Heart left ventricle (tissue), 16 donors: Measurements from ENCODE around the gene LRG1. TPM values are rescaled to one million over a fixed set of nuclear protein-coding genes. Genes with fewer than 3 reads are reported as not detected.

Experiments used
- ATAC-seq, 4 donors: fragments of 200-7000 bp; cut with Tn5 transposase; one replicate each; pipeline ENCODE4 v1.9.1; 2020 to 2022; ENCODE audit warnings: moderate library complexity in 4 of 4, mild to moderate bottlenecking in 3 of 4, moderate number of reproducible peaks in 1 of 4
- DNase-seq, 5 donors: peaks; one replicate each; pipeline ENCODE4 v3.0.0-alpha.2; 2020
- H3K27ac ChIP-seq, 12 donors: fragments of 200-600 bp; sonication (generic) in 4 of 12; one replicate each; pipeline versions ENCODE4 v1.5.0 to v1.8.0; 2016 to 2022; ENCODE audit warnings: mild to moderate bottlenecking in 2 of 12
- H3K27me3 ChIP-seq, 9 donors: fragments of 200-600 bp; sonication (generic) in 2 of 9; one replicate each; pipeline versions ENCODE4 v1.5.1 to v1.8.0; 2016 to 2022; ENCODE audit warnings: mild to moderate bottlenecking in 3 of 9
- H3K36me3 ChIP-seq, 9 donors: fragments of 200-600 bp; sonication (generic) in 2 of 9; one replicate each; pipeline versions ENCODE4 v1.5.0 to v1.8.0; 2018 to 2022; ENCODE audit warnings: mild to moderate bottlenecking in 2 of 9
- H3K4me1 ChIP-seq, 12 donors: fragments of 200-600 bp; sonication (generic) in 4 of 12; one replicate each; pipeline versions ENCODE4 v1.5.0 to v1.8.0; 2016 to 2022; ENCODE audit warnings: mild to moderate bottlenecking in 3 of 12
- H3K4me3 ChIP-seq, 12 donors: fragments of 200-600 bp; sonication (generic) in 4 of 12; one replicate each; pipeline versions ENCODE4 v1.5.0 to v1.8.0; 2017 to 2022; ENCODE audit warnings: mild to moderate bottlenecking in 9 of 12, moderate library complexity in 4 of 12
- H3K9me3 ChIP-seq, 12 donors: fragments of 200-600 bp; sonication (generic) in 4 of 12; one replicate each; pipeline versions ENCODE4 v1.5.0 to v1.8.0; 2016 to 2022; ENCODE audit warnings: mild to moderate bottlenecking in 1 of 12
- CTCF ChIP-seq, 12 donors: fragments of 200-600 bp; sonication (generic) in 4 of 12; IDR thresholded peaks; one replicate each; pipeline versions ENCODE4 v1.5.0 to v1.8.0; 2018 to 2022; ENCODE audit warnings: antibody characterized with exemption in 12 of 12, mild to moderate bottlenecking in 5 of 12
- POLR2A ChIP-seq, 2 donors: fragments of 450-650 bp; IDR thresholded peaks; one replicate each; pipeline ENCODE4 v1.6.1; 2017; ENCODE audit warnings: antibody characterized with exemption in 2 of 2, mild to moderate bottlenecking in 2 of 2, moderate library complexity in 2 of 2
- WGBS, 4 donors: extraction: QIAGEN DNeasy Blood & Tissue Kit in 2 of 4; methylation state at CpG; one replicate each; pipeline versions ENCODE4 v1.1.5 to v1.1.7; 2013 to 2018; 5-methylcytosine and 5-hydroxymethylcytosine counted together
- intact Hi-C, 10 donors: fragments of 100-400 bp; cut with DNase I; formaldehyde crosslinking; loops; one replicate each; pipeline versions ENCODE4 v1.11.1 to v1.14.2; 2022
- polyA plus RNA-seq, 2 donors: library from polyadenylated mRNA; stranded (reverse); fragments of 200-250 nt; gene quantifications; one replicate each; pipeline ENCODE4 v1.2.3, GENCODE V29; 2013
- total RNA-seq, 9 donors: library from RNA; depleted of rRNA in 2 of 9; stranded (reverse); fragments of >200 nt in 2 of 9; fragmentation: NEBNext Ultra II Directional in 3 of 9; extraction: Animal tissue kit (Norgen Biotek cat#: 25700) in 3 of 9; gene quantifications; one replicate each; pipeline versions ENCODE4 v1.1.0 to v1.2.4, GENCODE V29; 2016 to 2023
- donor health status: ischemic (EF 13 %, LVEDD 7.1; RV severe dilation, severe dysfunction).
- donor health status: healthy with polysubstance abuse.
- donor health status: DM: no; HTN: yes; CAD: no.
- donor health status: DM: no; HTN: no; CAD: no.
- donor health status: ischemic (EF 25% LVEDD 6.9; RV normal size, moderate dysfunction).
- donor health status: ischemic (EF 25% LVEDD 5.7; RV mildly dilated, moderate dysfunction).
- donor health status: healthy.
- donor health status: DM: yes; HTN: yes; CAD: no.
- donor health status: ischemic (EF 35%, LVEDD 5.7; RV mildly dilated, moderate dysfunction).
- donor health status: nonischemic (EF 11% LVEDD 7.7; RV severe dilation, severe dysfunction).
- donor health status: DM: yes; HTN: yes; CAD: no.
- donor health status: PGD.
- donor health status: ischemic (EF 29% LVEDD 5.4; RV normal size, mild dysfunction).
- donor health status: nonischemic (EF 23%, LVEDD 6.1; RV moderate dilation, normal function).

LRG1 gene
- total and polyA plus RNA-seq, 11 donors, result 0.15 to 1.7 (median 0.35) TPM

- no peak for ATAC-seq
- DNase-seq, result peak in 1 of 5 donors; percentile 7
- no peaks in the 10 kb centered on the region for H3K4me1 ChIP-seq
- TF ChIP-seq CTCF (IDR thresholded peaks at IDR 0.05) (no peak), POLR2A (IDR thresholded peaks at IDR 0.05) (no peak)
- no peaks in the 10 kb centered on the region for H3K9me3 ChIP-seq
- 95 to 96% (median 96%) methylated on average over 33 to 41 of the region's 41 CpGs for WGBS, 4 donors
- H3K36me3 ChIP-seq, result peaks cover 5 to 90% (median 78%) of the 10 kb centered on the region in 9 donors
- H3K27ac ChIP-seq, result no peak overlapping the region
- intact Hi-C loops, result no loop called here
- no peak overlapping the region for H3K4me3 ChIP-seq
- no peaks in the 10 kb centered on the region for H3K27me3 ChIP-seq
Measured at GRCh38 chr19:4493104-4493928, 46.5 kb downstream of the LRG1 start.

- WGBS, 4 donors, result 95 to 100% (median 98%) methylated on average over 3 of the region's 3 CpGs
Measured at GRCh38 chr19:4492337-4493103, 47.3 kb downstream of the LRG1 start.

GRCh38 chr19:4491446-4491845 is 48.4 kb downstream of the LRG1 start:
- intact Hi-C loops, result no loop called here
- Histone ChIP-seq H3K4me1 (no peaks in the 10 kb centered on the region), H3K36me3 (peaks cover 0 to 81% (median 63%) of the 10 kb centered on the region in 9 donors), H3K4me3 (no peak overlapping the region), H3K27me3 (no peaks in the 10 kb centered on the region), H3K9me3 (no peaks in the 10 kb centered on the region), H3K27ac (no peak overlapping the region)
- WGBS, 4 donors, result 96 to 98% (median 97%) methylated on average over 19 to 21 of the region's 21 CpGs
- ATAC-seq (no peak), DNase-seq (no peak)
- TF ChIP-seq CTCF (IDR thresholded peaks at IDR 0.05) (no peak), POLR2A (IDR thresholded peaks at IDR 0.05) (no peak)

More at GRCh38 chr19:4492337-4493103, 47.3 kb downstream of the LRG1 start:
- H3K27me3 ChIP-seq, result no peaks in the 10 kb centered on the region
- DNase-seq (no peak), ATAC-seq (no peak)
- H3K9me3 ChIP-seq, result no peaks in the 10 kb centered on the region
- peaks cover 0 to 84% (median 70%) of the 10 kb centered on the region in 9 donors for H3K36me3 ChIP-seq
- no peak overlapping the region for H3K27ac ChIP-seq
- no peaks in the 10 kb centered on the region for H3K4me1 ChIP-seq
- intact Hi-C loops, result no loop called here
- no peak overlapping the region for H3K4me3 ChIP-seq
- TF ChIP-seq CTCF (IDR thresholded peaks at IDR 0.05), result no peak
- no peak for TF ChIP-seq POLR2A (IDR thresholded peaks at IDR 0.05)

GRCh38 chr19:4488496-4488895 is 51.3 kb downstream of the LRG1 start:
- WGBS, 4 donors, result 92 to 96% (median 94%) methylated on average over 29 of the region's 29 CpGs
- no peak overlapping the region for H3K4me3 ChIP-seq
- no peaks in the 10 kb centered on the region for H3K9me3 ChIP-seq
- TF ChIP-seq POLR2A (IDR thresholded peaks at IDR 0.05), result no peak
- no peak for TF ChIP-seq CTCF (IDR thresholded peaks at IDR 0.05)
- no peak for ATAC-seq
- H3K27me3 ChIP-seq, result no peaks in the 10 kb centered on the region
- DNase-seq, result no peak
- intact Hi-C loops, result no loop called here
- no peak overlapping the region for H3K27ac ChIP-seq
- H3K4me1 ChIP-seq, result no peaks in the 10 kb centered on the region
- peaks cover 0 to 65% (median 41%) of the 10 kb centered on the region in 9 donors for H3K36me3 ChIP-seq
